NOMO-1 treated with DMSO at 0.1 percent for 48 hours (cell line): ENCODE data around the gene AMIGO3.
"Not testable (repeated sequence)": the region's sequence is repeated elsewhere in the genome, so short reads cannot be mapped to it uniquely, and the experiment has no call there.

Experiments
- DNase-seq: peaks from one replicate; lab custom pipeline; 2025; ENCODE audit not compliant: unreplicated experiment; lab: John Stamatoyannopoulos, UW

The AMIGO3 gene

GRCh38 chr3:49712631-49713317, 6.7 kb downstream of the AMIGO3 start:
- peak; percentile 8 for DNase-seq

- DNase-seq: no peak
Measured at GRCh38 chr3:49712166-49712565, 7.3 kb downstream of the AMIGO3 start.

GRCh38 chr3:49711489-49711888, 8.0 kb downstream of the AMIGO3 start:
- no peak for DNase-seq

GRCh38 chr3:49709852-49710251, 9.6 kb downstream of the AMIGO3 start:
- DNase-seq: no peak

- DNase-seq: no peak
Measured at GRCh38 chr3:49707113-49707480, 12.4 kb downstream of the AMIGO3 start.

GRCh38 chr3:49706456-49707112, 12.9 kb downstream of the AMIGO3 start:
- no peak for DNase-seq

GRCh38 chr3:49705390-49705960, 14.0 kb downstream of the AMIGO3 start:
- DNase-seq: no peak

- DNase-seq: no peak
Measured at GRCh38 chr3:49704629-49705028, 14.9 kb downstream of the AMIGO3 start.

- no peak for DNase-seq
Measured at GRCh38 chr3:49703956-49704355, 15.5 kb downstream of the AMIGO3 start.

GRCh38 chr3:49703443-49703927, 16.0 kb downstream of the AMIGO3 start:
- peak; percentile 44 for DNase-seq

- no peak for DNase-seq
Measured at GRCh38 chr3:49702672-49703071, 16.8 kb downstream of the AMIGO3 start.

- no peak for DNase-seq
Measured at GRCh38 chr3:49701388-49702077, 18.0 kb downstream of the AMIGO3 start.

- no peak for DNase-seq
Measured at GRCh38 chr3:49700453-49701128, 18.9 kb downstream of the AMIGO3 start.

GRCh38 chr3:49700014-49700413, 19.5 kb downstream of the AMIGO3 start:
- no peak for DNase-seq

- DNase-seq: no peak
Measured at GRCh38 chr3:49699281-49699979, 20.1 kb downstream of the AMIGO3 start.

- not testable (repeated sequence) for DNase-seq
Measured at GRCh38 chr3:49695350-49696015, 24.0 kb downstream of the AMIGO3 start.

- DNase-seq: not testable (repeated sequence)
Measured at GRCh38 chr3:49694409-49695070, 24.9 kb downstream of the AMIGO3 start.

- DNase-seq: not testable (repeated sequence)
Measured at GRCh38 chr3:49691481-49691880, 28.0 kb downstream of the AMIGO3 start.

GRCh38 chr3:49690856-49691255, 28.6 kb downstream of the AMIGO3 start:
- not testable (repeated sequence) for DNase-seq
